ENCODE data around the gene ZNF627.

DNA sequence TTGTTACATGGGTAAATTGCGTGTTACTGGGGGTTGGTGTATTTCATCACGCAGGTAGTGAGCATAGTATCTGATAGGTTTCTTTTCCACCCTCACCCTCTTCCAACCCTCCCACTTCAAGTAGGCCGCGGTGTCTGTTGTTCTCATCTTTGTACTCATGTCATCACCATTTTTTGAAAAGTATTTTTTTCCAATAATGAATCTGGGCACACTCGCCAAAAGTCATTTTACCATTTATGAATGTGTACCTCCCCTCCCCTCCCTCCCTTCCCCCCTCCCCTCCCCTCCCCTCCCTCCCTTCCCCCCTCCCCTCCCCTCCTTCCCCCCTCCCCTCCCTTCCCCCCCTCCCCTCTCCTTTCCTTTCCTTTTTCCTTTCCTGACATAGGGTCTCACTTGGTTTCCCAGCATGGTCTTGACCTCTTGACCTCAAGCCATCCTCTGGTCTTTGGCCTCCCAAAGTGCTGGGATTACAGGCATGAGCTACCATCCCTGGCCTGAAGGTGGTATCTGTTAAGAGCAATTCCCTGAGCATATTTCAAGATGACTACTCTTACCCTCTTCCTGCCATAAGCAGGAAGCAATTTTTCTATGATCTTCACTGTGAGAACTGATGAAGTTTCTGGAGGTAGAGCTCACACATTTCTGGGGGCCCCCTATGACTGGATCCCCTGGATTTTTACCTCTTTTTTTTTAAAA is 15.7 kb downstream of the ZNF627 start:
- no peak for TF ChIP-seq POLR2A (IDR thresholded peaks at IDR 0.05)
- TF ChIP-seq, protein P1, sequence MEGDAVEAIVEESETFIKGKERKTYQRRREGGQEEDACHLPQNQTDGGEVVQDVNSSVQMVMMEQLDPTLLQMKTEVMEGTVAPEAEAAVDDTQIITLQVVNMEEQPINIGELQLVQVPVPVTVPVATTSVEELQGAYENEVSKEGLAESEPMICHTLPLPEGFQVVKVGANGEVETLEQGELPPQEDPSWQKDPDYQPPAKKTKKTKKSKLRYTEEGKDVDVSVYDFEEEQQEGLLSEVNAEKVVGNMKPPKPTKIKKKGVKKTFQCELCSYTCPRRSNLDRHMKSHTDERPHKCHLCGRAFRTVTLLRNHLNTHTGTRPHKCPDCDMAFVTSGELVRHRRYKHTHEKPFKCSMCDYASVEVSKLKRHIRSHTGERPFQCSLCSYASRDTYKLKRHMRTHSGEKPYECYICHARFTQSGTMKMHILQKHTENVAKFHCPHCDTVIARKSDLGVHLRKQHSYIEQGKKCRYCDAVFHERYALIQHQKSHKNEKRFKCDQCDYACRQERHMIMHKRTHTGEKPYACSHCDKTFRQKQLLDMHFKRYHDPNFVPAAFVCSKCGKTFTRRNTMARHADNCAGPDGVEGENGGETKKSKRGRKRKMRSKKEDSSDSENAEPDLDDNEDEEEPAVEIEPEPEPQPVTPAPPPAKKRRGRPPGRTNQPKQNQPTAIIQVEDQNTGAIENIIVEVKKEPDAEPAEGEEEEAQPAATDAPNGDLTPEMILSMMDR (IDR thresholded peaks at IDR 0.05), result no peak
